Stomach smooth muscle (tissue), 2 donors: ENCODE measurements around the gene LRRFIP1.

Experiments used
- H3K27ac ChIP-seq: one replicate; pipeline ENCODE4 v1.7.0; 2013; ENCODE audit warnings: mild to moderate bottlenecking, low read length, inconsistent platforms
- H3K27me3 ChIP-seq, 2 donors: one replicate each; pipeline ENCODE4 v1.7.0; 2013; ENCODE audit warnings: low read length in 2 of 2; ENCODE audit not compliant: insufficient read depth in 2 of 2, control insufficient read depth in 1 of 2
- H3K36me3 ChIP-seq, 2 donors: one replicate each; pipeline ENCODE4 v1.7.0; 2013; ENCODE audit warnings: low read length in 2 of 2; ENCODE audit not compliant: control insufficient read depth in 2 of 2, insufficient read depth in 2 of 2
- H3K4me1 ChIP-seq: one replicate; pipeline ENCODE4 v1.7.0; 2013; ENCODE audit warnings: low read length; ENCODE audit not compliant: control insufficient read depth, insufficient read depth
- H3K4me3 ChIP-seq, 2 donors: one replicate each; pipeline ENCODE4 v1.7.0; 2013; ENCODE audit warnings: low read length in 2 of 2
- H3K9ac ChIP-seq, 2 donors: one replicate each; pipeline ENCODE4 v1.7.0; 2013; ENCODE audit warnings: low read length in 2 of 2, mild to moderate bottlenecking in 1 of 2
- H3K9me3 ChIP-seq, 2 donors: one replicate each; pipeline ENCODE4 v1.7.0; 2013; ENCODE audit warnings: low read length in 2 of 2; ENCODE audit not compliant: control insufficient read depth in 2 of 2
- donor health status: healthy.
- donor health status: Pancreatic carcinoma.

The LRRFIP1 gene

DNA sequence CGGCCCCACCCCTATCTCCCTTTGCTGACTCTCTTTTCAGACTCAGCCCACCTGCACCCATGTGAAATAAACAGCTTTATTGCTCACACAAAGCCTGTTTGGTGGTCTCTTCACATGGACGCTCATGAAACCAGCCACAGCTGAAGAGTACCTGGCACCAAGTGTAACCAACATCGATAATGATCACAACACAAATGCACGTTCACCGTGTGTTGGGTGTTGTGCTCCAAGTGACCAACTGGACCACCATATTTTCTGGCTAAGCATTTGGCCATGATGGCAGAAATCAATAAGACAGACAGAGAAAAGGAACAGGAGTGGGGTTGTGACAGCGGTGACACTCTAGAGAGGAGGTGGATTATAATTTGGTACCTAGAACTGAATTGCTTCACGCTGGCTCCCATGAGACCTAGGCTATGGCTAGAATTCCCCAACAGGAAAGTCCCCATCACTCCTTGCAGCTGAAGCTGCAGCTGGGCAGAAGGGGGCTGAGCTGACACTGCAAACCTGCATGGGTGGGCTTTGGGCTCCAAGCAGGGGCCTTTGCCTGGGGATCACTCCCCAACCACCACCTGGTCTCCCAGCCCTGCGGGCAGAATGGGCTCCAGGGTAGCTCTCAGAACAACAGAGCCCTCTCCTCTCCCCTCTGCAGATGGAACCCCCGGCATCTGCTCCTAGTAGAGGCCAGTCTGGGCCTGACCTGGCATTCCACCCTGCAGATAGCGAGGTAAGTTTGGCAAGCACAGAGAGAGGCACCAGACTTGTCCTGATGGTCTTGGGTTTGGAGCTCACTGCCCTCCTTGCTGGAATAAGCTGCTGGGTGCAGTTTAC is 14.6 kb upstream of the LRRFIP1 start:
- H3K9ac ChIP-seq: no peak overlapping the region
- no peak overlapping the region for H3K27ac ChIP-seq
- H3K4me3 ChIP-seq: no peak overlapping the region
- H3K4me1 ChIP-seq: peaks cover 40% of the 10 kb centered on the region
- no peaks in the 10 kb centered on the region for H3K27me3 ChIP-seq
- no peaks in the 10 kb centered on the region for H3K36me3 ChIP-seq
- H3K9me3 ChIP-seq: no peaks in the 10 kb centered on the region

DNA sequence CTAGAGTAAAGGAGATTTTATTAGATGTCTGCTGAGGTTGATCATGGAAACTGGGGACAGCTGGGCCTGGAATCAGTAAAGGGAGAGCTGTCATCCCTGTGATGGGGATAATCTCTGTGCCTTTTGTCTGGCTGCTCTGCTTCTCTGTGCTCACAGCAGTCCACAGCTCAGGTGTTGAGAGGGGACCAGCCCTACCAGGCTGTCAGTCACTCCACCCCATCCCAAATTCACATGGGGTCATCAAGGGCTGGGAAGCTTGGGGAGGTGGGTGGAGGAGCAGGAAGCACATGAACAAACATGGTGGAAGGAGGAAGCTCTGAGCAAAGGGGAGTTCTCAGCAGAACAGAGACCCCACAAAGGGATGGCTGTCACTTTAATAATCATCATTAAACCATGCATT is 13.7 kb upstream of the LRRFIP1 start:
- Histone ChIP-seq H3K4me3 (no peak overlapping the region), H3K4me1 (peaks cover 45% of the 10 kb centered on the region), H3K27ac (peak overlapping the region; percentile 24), H3K27me3 (no peaks in the 10 kb centered on the region), H3K9ac (no peak overlapping the region), H3K36me3 (no peaks in the 10 kb centered on the region), H3K9me3 (no peaks in the 10 kb centered on the region)

- Histone ChIP-seq H3K4me3 (no peak overlapping the region), H3K9ac (no peak overlapping the region), H3K9me3 (no peaks in the 10 kb centered on the region), H3K27me3 (no peaks in the 10 kb centered on the region), H3K27ac (peak overlapping the region; percentile 67), H3K36me3 (no peaks in the 10 kb centered on the region), H3K4me1 (peaks cover 46% of the 10 kb centered on the region)
Observed at GRCh38 chr2:237614151-237614720, 13.2 kb upstream of the LRRFIP1 start.

DNA sequence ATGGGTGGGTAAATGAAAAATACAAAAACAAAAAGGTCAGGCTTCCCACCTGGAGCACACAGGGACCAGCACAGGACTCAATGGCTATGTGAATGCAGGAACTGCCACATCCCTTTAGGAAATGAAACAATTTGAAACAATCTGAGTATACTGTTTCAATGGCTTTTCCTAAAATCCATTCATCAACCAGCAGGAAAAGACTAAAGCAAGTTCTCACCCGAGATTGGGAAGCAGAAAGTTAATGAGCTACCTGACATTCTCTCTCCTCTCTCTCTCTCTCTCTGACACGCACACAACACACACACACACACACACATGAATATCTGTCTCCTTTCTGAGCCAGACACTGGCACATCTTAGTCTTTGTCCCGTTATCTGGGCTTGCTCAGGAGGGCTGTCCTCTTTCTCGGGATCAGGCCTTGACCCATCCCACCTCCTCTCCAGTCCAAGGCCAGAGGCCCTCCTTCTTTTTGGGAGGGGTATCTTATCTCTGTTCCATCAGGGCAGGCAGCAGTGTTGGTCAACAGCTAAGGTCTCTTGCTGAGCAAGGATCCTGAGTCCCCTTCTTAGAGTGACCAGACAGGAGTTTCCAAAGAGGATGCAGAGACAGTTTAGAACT is 11.6 kb upstream of the LRRFIP1 start:
- Histone ChIP-seq H3K27ac (peak overlapping the region; percentile 67), H3K4me1 (peaks cover 46% of the 10 kb centered on the region)

GRCh38 chr2:237616373-237616733 is 11.0 kb upstream of the LRRFIP1 start:
- no peak overlapping the region for H3K9ac ChIP-seq

More for the DNA sequence above, 11.6 kb upstream of the LRRFIP1 start:
- peak overlapping the region in 1 of 2 donors; percentile 13 for H3K9ac ChIP-seq
- peak overlapping the region in 1 of 2 donors; percentile 40 for H3K4me3 ChIP-seq
- H3K36me3 ChIP-seq: no peaks in the 10 kb centered on the region
- no peaks in the 10 kb centered on the region for H3K9me3 ChIP-seq
- H3K27me3 ChIP-seq: no peaks in the 10 kb centered on the region

GRCh38 chr2:237616734-237617586 is 10.4 kb upstream of the LRRFIP1 start:
- H3K4me3 ChIP-seq: peak overlapping the region; percentile 12 to 40
- peaks cover 46% of the 10 kb centered on the region for H3K4me1 ChIP-seq
- no peaks in the 10 kb centered on the region for H3K9me3 ChIP-seq
- no peak overlapping the region for H3K9ac ChIP-seq
- no peaks in the 10 kb centered on the region for H3K27me3 ChIP-seq
- H3K27ac ChIP-seq: peak overlapping the region; percentile 67
- H3K36me3 ChIP-seq: no peaks in the 10 kb centered on the region

More at GRCh38 chr2:237616373-237616733, 11.0 kb upstream of the LRRFIP1 start:
- H3K27ac ChIP-seq: peak overlapping the region; percentile 67
- H3K9me3 ChIP-seq: no peaks in the 10 kb centered on the region
- no peaks in the 10 kb centered on the region for H3K27me3 ChIP-seq
- H3K36me3 ChIP-seq: no peaks in the 10 kb centered on the region
- H3K4me3 ChIP-seq: peak overlapping the region; percentile 12 to 40
- H3K4me1 ChIP-seq: peaks cover 46% of the 10 kb centered on the region

GRCh38 chr2:237617587-237617982 is 9.8 kb upstream of the LRRFIP1 start:
- Histone ChIP-seq H3K27ac (peak overlapping the region; percentile 67), H3K27me3 (no peaks in the 10 kb centered on the region), H3K9me3 (no peaks in the 10 kb centered on the region), H3K4me1 (peaks cover 46% of the 10 kb centered on the region), H3K4me3 (no peak overlapping the region), H3K36me3 (no peaks in the 10 kb centered on the region), H3K9ac (no peak overlapping the region)

GRCh38 chr2:237618449-237618848 is 8.9 kb upstream of the LRRFIP1 start:
- Histone ChIP-seq H3K9ac (no peak overlapping the region), H3K4me3 (no peak overlapping the region), H3K27ac (no peak overlapping the region), H3K9me3 (no peaks in the 10 kb centered on the region), H3K36me3 (no peaks in the 10 kb centered on the region), H3K27me3 (no peaks in the 10 kb centered on the region), H3K4me1 (peaks cover 46% of the 10 kb centered on the region)

DNA sequence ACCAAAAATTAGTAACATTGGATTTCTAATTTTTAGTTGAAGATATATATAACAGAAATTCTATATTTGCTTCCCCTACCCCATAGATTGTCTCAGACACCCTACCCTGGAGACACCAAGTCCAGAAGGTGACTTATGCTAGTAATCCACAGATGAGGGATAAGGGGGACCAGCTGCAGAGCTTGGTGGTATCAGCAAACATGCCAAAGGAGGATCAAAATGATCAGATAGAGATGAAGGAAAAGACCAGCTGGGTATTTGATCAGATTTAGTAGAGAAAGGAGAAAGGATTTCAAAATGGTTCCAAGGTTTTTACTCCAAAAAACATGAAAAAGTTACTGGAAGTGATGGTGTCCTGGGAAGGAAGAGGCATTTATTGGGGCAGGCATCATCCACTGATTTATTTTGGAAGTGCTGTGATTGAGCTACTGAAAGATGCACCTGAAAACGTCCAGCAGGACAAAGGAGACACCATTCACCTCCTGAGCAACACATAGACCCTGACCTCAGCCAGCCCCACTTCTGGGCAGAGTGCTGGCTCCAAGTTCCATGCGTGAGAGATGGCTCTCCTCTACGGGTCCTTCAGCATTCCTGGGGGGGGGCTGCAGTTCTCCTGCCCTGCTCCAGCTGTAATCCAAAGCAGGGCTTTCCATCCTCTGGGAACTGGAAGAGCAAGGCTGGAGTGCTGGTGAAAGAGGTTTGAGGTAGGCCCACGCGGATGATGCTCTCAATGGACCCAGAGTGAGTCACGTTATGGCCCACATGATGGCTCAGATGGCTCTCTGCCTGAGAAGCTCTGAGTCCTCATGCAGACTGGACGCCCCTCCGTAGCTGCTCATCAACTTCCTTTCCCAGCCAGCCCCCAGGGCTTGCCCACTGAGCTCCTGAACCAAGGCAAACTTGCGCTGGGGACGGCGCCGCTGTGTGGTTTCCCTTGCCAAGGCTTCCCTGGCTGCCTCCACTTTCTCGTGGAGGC is 3.7 kb upstream of the LRRFIP1 start:
- Histone ChIP-seq H3K27me3 (no peaks in the 10 kb centered on the region), H3K4me3 (no peak overlapping the region), H3K36me3 (no peaks in the 10 kb centered on the region), H3K27ac (no peak overlapping the region), H3K9ac (no peak overlapping the region), H3K9me3 (no peaks in the 10 kb centered on the region), H3K4me1 (peaks cover 17% of the 10 kb centered on the region)
